Body of pancreas (tissue), 4 donors: ENCODE data around the gene KLK8.

Experiments used
- CTCF ChIP-seq, 7 experiments: fragments of 450-650 bp in 4 of 7; fragments of 200-600 bp in 3 of 7; sonication (generic) in 3 of 7; IDR thresholded peaks; one replicate each; pipeline ENCODE4 v1.5.1; 2016 to 2019; ENCODE audit warnings: antibody characterized with exemption in 7 of 7
- POLR2A ChIP-seq, 3 donors: fragments of 450-650 bp; IDR thresholded peaks; one replicate each; pipeline ENCODE4 v1.6.1; 2016; ENCODE audit warnings: antibody characterized with exemption in 3 of 3, mild to moderate bottlenecking in 2 of 3

GRCh38 chr19:50964266-50964665 lies 37.1 kb downstream of the KLK8 start:
- TF ChIP-seq CTCF (IDR thresholded peaks at IDR 0.05): no peak
- no peak for TF ChIP-seq POLR2A (IDR thresholded peaks at IDR 0.05)
